ENCODE measurements around the gene KLK5.

KLK5 gene

DNA sequence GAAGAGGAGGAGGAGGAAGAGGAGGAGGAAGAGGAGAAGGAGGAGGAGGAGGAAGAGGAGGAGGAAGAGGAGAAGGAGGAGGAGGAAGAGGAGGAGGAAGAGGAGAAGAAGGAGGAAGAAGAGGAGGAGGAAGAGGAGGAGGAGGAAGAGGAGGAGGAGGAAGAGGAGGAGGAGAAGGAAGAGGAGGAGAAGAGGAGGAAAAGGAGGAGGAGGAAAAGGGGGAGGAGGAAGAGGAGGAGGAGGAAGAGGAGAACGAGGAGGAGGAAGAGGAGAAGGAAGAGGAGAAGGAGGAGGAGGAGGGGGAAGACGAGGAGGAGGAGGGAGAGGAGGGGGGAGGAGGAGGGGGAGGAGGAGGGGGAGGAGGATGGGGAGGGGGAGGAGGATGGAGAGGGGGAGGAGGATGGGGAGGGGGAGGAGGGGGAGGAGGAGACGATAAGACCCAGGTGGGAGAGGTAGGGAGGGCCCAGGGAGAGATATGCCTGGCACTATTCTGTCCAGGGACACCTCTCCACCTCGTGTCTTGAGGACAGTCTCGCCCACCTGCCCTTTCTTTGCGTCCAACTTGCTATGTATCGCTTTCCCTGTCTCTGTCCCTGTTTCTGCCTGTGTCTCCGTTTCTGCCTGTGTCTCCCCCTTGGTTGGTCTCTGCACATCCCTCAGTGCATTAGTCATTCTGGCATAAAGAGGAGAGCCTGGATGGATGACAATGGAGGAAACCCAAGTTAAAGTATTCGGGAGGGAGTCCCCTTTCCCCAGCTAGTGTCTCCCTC is 7.1 kb upstream of the KLK5 start:
- DNase-seq (ENCODE audit: low spot score) = no peak
- Histone ChIP-seq H3K27ac (no peak overlapping the region), H3K4me3 (no peak overlapping the region)
- TF ChIP-seq, protein P1, sequence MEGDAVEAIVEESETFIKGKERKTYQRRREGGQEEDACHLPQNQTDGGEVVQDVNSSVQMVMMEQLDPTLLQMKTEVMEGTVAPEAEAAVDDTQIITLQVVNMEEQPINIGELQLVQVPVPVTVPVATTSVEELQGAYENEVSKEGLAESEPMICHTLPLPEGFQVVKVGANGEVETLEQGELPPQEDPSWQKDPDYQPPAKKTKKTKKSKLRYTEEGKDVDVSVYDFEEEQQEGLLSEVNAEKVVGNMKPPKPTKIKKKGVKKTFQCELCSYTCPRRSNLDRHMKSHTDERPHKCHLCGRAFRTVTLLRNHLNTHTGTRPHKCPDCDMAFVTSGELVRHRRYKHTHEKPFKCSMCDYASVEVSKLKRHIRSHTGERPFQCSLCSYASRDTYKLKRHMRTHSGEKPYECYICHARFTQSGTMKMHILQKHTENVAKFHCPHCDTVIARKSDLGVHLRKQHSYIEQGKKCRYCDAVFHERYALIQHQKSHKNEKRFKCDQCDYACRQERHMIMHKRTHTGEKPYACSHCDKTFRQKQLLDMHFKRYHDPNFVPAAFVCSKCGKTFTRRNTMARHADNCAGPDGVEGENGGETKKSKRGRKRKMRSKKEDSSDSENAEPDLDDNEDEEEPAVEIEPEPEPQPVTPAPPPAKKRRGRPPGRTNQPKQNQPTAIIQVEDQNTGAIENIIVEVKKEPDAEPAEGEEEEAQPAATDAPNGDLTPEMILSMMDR (IDR thresholded peaks at IDR 0.05) = no peak

DNA sequence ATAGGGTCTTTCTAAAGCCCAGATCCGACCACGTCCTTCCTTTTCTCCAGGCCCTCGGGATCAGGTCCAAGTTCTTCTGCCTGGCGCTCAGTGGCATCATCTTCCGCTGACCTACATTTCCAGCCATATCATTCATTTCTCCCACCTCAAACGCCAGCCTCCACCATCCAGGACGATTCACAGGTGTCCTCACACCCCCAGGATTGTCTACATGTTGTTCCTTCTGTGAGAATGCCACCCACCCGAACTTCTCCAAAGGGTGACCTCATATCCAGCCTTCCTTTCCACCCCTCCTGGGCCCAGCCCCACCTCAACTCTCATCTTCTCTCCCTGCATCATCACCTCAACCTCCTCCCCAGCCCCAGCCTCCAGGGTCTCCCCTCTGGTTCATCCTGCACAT is 4.7 kb upstream of the KLK5 start:
- TF ChIP-seq, protein P1 (IDR thresholded peaks at IDR 0.05) = no peak
- Histone ChIP-seq H3K4me3 (no peak overlapping the region), H3K27ac (no peak overlapping the region)
- no peak for DNase-seq (ENCODE audit: low spot score)

DNA sequence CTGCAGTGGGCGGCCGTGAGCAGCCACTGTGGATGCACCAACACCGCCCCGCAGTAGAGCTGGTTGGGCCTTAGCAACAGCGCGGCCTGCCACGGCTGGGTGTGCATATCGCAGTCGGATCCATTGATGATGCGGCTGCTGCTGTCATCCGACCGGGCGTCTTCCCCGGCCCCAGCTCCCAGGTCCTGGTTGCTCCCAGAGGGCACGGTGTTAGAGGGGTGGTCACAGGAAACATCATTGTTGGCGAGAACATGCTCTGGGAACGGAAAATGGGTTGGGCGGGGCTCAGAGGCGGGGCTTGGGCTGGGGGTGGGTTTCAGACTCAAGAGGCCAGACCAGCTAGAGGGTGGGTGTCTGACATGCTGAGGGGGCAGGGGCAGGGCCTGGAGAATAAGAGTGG is 3.0 kb downstream of the KLK5 start:
- DNase-seq (ENCODE audit: low spot score) = no peak
- TF ChIP-seq, protein P1 (IDR thresholded peaks at IDR 0.05) = no peak
- Histone ChIP-seq H3K4me3 (no peak overlapping the region), H3K27ac (no peak overlapping the region)

DNA sequence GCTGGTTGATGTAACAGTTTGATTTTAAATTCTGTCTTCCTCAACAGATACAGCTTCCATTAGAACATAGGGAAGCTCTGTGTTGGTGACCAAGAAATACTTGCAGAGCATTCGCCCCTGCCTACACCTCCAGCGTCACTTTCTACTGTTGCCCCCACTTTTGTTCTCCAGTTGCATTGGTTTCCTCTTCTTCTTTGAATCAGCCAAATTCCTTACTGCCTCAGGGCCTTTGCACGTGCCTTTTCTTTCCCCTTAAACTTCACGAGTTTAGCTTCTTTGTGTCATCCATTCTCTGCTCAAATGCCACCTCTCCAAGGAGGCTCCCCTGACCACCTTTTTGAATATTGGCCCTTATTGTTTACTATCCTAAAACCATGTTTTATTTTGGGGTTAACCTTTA is 5.7 kb downstream of the KLK5 start:
- Histone ChIP-seq H3K4me3 (no peak overlapping the region), H3K27ac (no peak overlapping the region)
- no peak for DNase-seq (ENCODE audit: low spot score)
- TF ChIP-seq, protein P1 (IDR thresholded peaks at IDR 0.05) = no peak

DNA sequence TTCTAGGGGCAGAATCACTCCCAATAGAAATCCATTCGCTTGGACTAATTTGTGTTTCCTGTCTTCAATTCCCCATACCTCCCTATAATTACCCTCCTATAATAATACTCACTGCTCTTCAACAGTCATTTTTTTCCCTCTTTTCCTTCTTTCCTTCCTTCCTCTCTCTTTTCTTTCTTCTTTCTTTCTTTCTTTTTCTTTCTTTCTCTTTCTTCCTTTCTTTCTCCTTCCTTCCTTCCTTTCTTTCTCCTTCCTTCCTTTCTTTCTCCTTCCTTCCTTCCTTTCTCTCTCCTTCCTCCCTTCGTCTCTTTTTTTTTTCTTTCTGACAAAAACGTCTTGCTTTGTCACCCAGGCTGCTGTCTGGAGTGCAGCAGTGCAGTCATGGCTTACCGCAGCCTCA is 8.0 kb downstream of the KLK5 start:
- Histone ChIP-seq H3K27ac (no peak overlapping the region), H3K4me3 (no peak overlapping the region)
- TF ChIP-seq, protein P1 (IDR thresholded peaks at IDR 0.05) = no peak
- no peak for DNase-seq (ENCODE audit: low spot score)

DNA sequence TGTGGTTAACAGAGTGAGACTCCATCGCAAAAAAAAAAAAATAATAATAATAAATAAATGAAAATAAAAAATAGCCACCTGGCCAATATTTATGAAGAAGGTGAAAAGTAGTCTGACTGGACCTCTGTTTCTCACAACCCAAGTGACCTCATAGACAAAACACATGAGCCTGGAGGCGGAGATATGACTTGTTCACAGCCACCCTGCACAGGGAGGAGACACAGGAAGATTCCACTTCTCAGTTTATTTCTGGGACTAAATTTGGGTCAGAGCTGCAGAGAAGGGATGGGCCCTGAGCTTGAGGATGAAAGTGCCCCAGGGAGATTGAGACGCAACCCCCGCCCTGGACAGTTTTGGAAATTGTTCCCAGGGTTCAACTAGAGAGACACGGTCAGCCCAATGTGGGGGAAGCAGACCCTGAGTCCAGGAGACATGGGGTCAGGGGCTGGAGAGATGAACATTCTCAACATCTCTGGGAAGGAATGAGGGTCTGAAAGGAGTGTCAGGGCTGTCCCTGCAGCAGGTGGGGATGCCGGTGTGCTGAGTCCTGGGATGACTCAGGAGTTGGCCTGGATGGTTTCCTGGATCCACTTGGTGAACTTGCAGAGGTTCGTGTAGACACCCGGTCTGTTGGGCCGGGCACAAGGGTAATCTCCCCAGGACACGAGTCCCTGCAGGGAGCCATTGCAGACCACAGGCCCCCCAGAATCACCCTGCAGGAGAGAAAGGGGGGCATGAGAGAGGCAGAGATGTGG is 9.6 kb downstream of the KLK5 start:
- Histone ChIP-seq H3K27ac (no peak overlapping the region), H3K4me3 (no peak overlapping the region)
- TF ChIP-seq, protein P1 (IDR thresholded peaks at IDR 0.05) = no peak

DNA sequence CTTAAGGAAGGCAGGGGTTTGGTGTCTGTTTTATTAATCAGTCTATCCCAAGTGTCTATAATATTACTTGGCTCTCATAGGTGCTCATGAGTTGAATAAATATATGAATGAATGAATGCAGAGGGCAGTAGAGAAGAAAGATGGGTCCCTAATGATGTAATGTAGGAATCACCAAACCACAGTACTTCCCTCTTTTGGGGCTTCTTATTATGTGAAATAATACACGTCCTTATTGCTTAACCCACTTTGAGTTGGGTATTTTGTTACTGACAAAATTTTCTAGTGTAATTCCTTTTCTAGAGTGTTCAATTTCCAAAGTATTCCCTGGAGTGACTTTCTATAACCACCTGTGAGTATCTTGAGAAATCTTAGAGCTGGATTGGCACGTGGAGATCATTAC is 13.2 kb downstream of the KLK5 start:
- Histone ChIP-seq H3K4me3 (no peak overlapping the region), H3K27ac (no peak overlapping the region)
- DNase-seq (ENCODE audit: low spot score) = no peak
- TF ChIP-seq, protein P1 (IDR thresholded peaks at IDR 0.05) = no peak

More for the DNA sequence above, 9.6 kb downstream of the KLK5 start:
- no peak for DNase-seq (ENCODE audit: low spot score)
